Aorta (tissue), 5 donors: Measurements from ENCODE around the gene MACROD2. TPM values are rescaled to one million over a fixed set of nuclear protein-coding genes. Genes with fewer than 3 reads are reported as not detected.

ENCODE experiments used
- ATAC-seq: fragments of 200-7000 bp; cut with Tn5 transposase; one replicate; pipeline ENCODE4 v1.9.1; 2022; ENCODE audit warnings: moderate library complexity; ENCODE audit not compliant: low FRiP score
- DNase-seq, 2 donors: peaks; one replicate each; pipeline ENCODE4 v3.0.0-alpha.2; 2020
- H3K27ac ChIP-seq, 2 donors: one replicate each; pipeline ENCODE4 v1.5.1; 2013; ENCODE audit warnings: low read length in 2 of 2, mild to moderate bottlenecking in 2 of 2, moderate library complexity in 2 of 2, control low read depth in 1 of 2, inconsistent platforms in 1 of 2, low read depth in 1 of 2
- H3K27me3 ChIP-seq, 2 donors: one replicate each; pipeline ENCODE4 v1.6.1; 2013; ENCODE audit warnings: control low read depth in 1 of 2, low read length in 1 of 2, mild to moderate bottlenecking in 1 of 2, moderate library complexity in 1 of 2; ENCODE audit not compliant: insufficient read depth in 2 of 2, control insufficient read depth in 1 of 2
- H3K36me3 ChIP-seq, 2 donors: one replicate each; pipeline ENCODE4 v1.6.1; 2013; ENCODE audit warnings: control low read depth in 1 of 2, low read length in 1 of 2, mild to moderate bottlenecking in 1 of 2; ENCODE audit not compliant: insufficient read depth in 2 of 2, control insufficient read depth in 1 of 2
- H3K4me1 ChIP-seq, 2 donors: one replicate each; pipeline ENCODE4 v1.6.1; 2013; ENCODE audit warnings: low read length in 2 of 2, control low read depth in 1 of 2, mild to moderate bottlenecking in 1 of 2, moderate library complexity in 1 of 2; ENCODE audit not compliant: insufficient read depth in 2 of 2, control insufficient read depth in 1 of 2
- H3K4me3 ChIP-seq, 2 donors: one replicate each; pipeline ENCODE4 v1.5.1; 2013; ENCODE audit warnings: low read length in 2 of 2, control low read depth in 1 of 2, mild to moderate bottlenecking in 1 of 2
- H3K9me3 ChIP-seq: one replicate; pipeline ENCODE4 v1.6.1; 2013; ENCODE audit warnings: mild to moderate bottlenecking, low read length; ENCODE audit not compliant: control insufficient read depth
- WGBS, 2 donors: extraction: QIAGEN DNeasy Blood & Tissue Kit; methylation state at CpG; one replicate each; pipeline ENCODE4 v1.1.7; 2013; 5-methylcytosine and 5-hydroxymethylcytosine counted together
- intact Hi-C, 2 donors: fragments of 100-400 bp; cut with DNase I; formaldehyde crosslinking; loops; one replicate each; pipeline versions ENCODE4 v1.14.2 to v1.15.0; 2022
- polyA plus RNA-seq, 2 donors: library from polyadenylated mRNA; stranded (reverse); fragments of 200-250 nt; gene quantifications; one replicate each; pipeline ENCODE4 v1.2.3, GENCODE V29; 2013
- total RNA-seq, 2 donors: library from RNA; stranded (reverse); fragmentation: NEBNext Ultra II Directional; extraction: Animal tissue kit (Norgen Biotek cat#: 25700); gene quantifications; one replicate each; pipeline ENCODE4 v1.2.1, GENCODE V29; 2021
- donor health status: healthy with polysubstance abuse.
- donor health status: Bipolar disorder and iron deficiency.
- donor health status: DM: no; HTN: no; CAD: no.
- donor health status: DM: no; HTN: no; CAD: no.
- donor health status: DM: yes; HTN: yes; CAD: no.

MACROD2 gene
- total and polyA plus RNA-seq, 4 donors = 0.90 to 11.2 (median 4.8) TPM

- H3K4me3 ChIP-seq = no peak overlapping the region
- H3K9me3 ChIP-seq = peaks cover 2% of the 10 kb centered on the region
- peaks cover 0 to 3% of the 10 kb centered on the region in 2 donors for H3K4me1 ChIP-seq
- H3K36me3 ChIP-seq = no peaks in the 10 kb centered on the region
- H3K27me3 ChIP-seq = no peaks in the 10 kb centered on the region
- WGBS, 2 donors = 86 to 92% methylated on average over 3 of the region's 3 CpGs
- no peak overlapping the region for H3K27ac ChIP-seq
- ATAC-seq (no peak), DNase-seq (no peak)
- intact Hi-C loops = no loop called here
Measured at GRCh38 chr20:14065774-14066173, 70.5 kb downstream of the MACROD2 start.

- H3K4me3 ChIP-seq = no peak overlapping the region
- H3K4me1 ChIP-seq = peaks cover 0 to 3% of the 10 kb centered on the region in 2 donors
- H3K9me3 ChIP-seq = peaks cover 2% of the 10 kb centered on the region
- ATAC-seq = no peak
- H3K27ac ChIP-seq = no peak overlapping the region
- no peaks in the 10 kb centered on the region for H3K27me3 ChIP-seq
- intact Hi-C loops = no loop called here
- H3K36me3 ChIP-seq = no peaks in the 10 kb centered on the region
- no peak for DNase-seq
Measured at GRCh38 chr20:14067603-14068002, 72.3 kb downstream of the MACROD2 start.

- Histone ChIP-seq H3K4me3 (no peak overlapping the region), H3K27me3 (no peaks in the 10 kb centered on the region), H3K36me3 (no peaks in the 10 kb centered on the region), H3K4me1 (peaks cover 0 to 3% of the 10 kb centered on the region in 2 donors), H3K9me3 (peaks cover 2% of the 10 kb centered on the region), H3K27ac (no peak overlapping the region)
- DNase-seq = no peak
- intact Hi-C loops = no loop called here
- WGBS, 2 donors = 84 to 90% methylated on average over 5 of the region's 5 CpGs
- ATAC-seq = no peak
Measured at GRCh38 chr20:14069796-14070195, 74.5 kb downstream of the MACROD2 start.

- intact Hi-C loops = no loop called here
- Histone ChIP-seq H3K9me3 (no peaks in the 10 kb centered on the region), H3K36me3 (no peaks in the 10 kb centered on the region), H3K4me1 (no peaks in the 10 kb centered on the region), H3K27me3 (no peaks in the 10 kb centered on the region), H3K27ac (no peak overlapping the region), H3K4me3 (no peak overlapping the region)
- ATAC-seq = no peak
- DNase-seq = no peak
- WGBS, 2 donors = 48 to 53% methylated on average over 1 of the region's 1 CpG
Measured at GRCh38 chr20:14093652-14094051, 98.3 kb downstream of the MACROD2 start.

- ATAC-seq (no peak), DNase-seq (no peak)
- no peaks in the 10 kb centered on the region for H3K9me3 ChIP-seq
- no peaks in the 10 kb centered on the region for H3K36me3 ChIP-seq
- no peaks in the 10 kb centered on the region for H3K27me3 ChIP-seq
- intact Hi-C loops = no loop called here
- H3K4me3 ChIP-seq = no peak overlapping the region
- no peak overlapping the region for H3K27ac ChIP-seq
- H3K4me1 ChIP-seq = no peaks in the 10 kb centered on the region
- WGBS, 2 donors = 18 to 37% methylated on average over 1 of the region's 1 CpG
Measured at GRCh38 chr20:14098261-14098660, 102.9 kb downstream of the MACROD2 start.

- 75 to 76% methylated on average over 3 of the region's 3 CpGs for WGBS, 2 donors
- H3K27me3 ChIP-seq = no peaks in the 10 kb centered on the region
Measured at GRCh38 chr20:14113416-14113815, 118.1 kb downstream of the MACROD2 start.

GRCh38 chr20:14114065-14114704, 118.9 kb downstream of the MACROD2 start:
- intact Hi-C loops = no loop called here
- Histone ChIP-seq H3K36me3 (no peaks in the 10 kb centered on the region), H3K4me3 (no peak overlapping the region), H3K27ac (no peak overlapping the region), H3K4me1 (no peaks in the 10 kb centered on the region), H3K9me3 (no peaks in the 10 kb centered on the region), H3K27me3 (no peaks in the 10 kb centered on the region)
- ATAC-seq (no peak), DNase-seq (no peak)
- WGBS, 2 donors = 67 to 70% methylated on average over 3 of the region's 3 CpGs

More at GRCh38 chr20:14113416-14113815, 118.1 kb downstream of the MACROD2 start:
- Histone ChIP-seq H3K36me3 (no peaks in the 10 kb centered on the region), H3K9me3 (no peaks in the 10 kb centered on the region), H3K27ac (no peak overlapping the region), H3K4me1 (no peaks in the 10 kb centered on the region), H3K4me3 (no peak overlapping the region)
- DNase-seq (no peak), ATAC-seq (no peak)
- intact Hi-C loops = no loop called here

- DNase-seq (no peak), ATAC-seq (no peak)
- H3K36me3 ChIP-seq = no peaks in the 10 kb centered on the region
- H3K4me3 ChIP-seq = no peak overlapping the region
- 92 to 94% methylated on average over 6 of the region's 6 CpGs for WGBS, 2 donors
- no peaks in the 10 kb centered on the region for H3K27me3 ChIP-seq
- intact Hi-C loops = no loop called here
- H3K4me1 ChIP-seq = no peaks in the 10 kb centered on the region
- no peak overlapping the region for H3K27ac ChIP-seq
- H3K9me3 ChIP-seq = no peaks in the 10 kb centered on the region
Measured at GRCh38 chr20:14116037-14116436, 120.7 kb downstream of the MACROD2 start.

- Histone ChIP-seq H3K27me3 (no peaks in the 10 kb centered on the region), H3K36me3 (no peaks in the 10 kb centered on the region), H3K4me3 (no peak overlapping the region), H3K27ac (no peak overlapping the region), H3K4me1 (no peaks in the 10 kb centered on the region), H3K9me3 (no peaks in the 10 kb centered on the region)
- ATAC-seq (no peak), DNase-seq (no peak)
- 56 to 67% methylated on average over 2 of the region's 2 CpGs for WGBS, 2 donors
- intact Hi-C loops = no loop called here
Measured at GRCh38 chr20:14117768-14118167, 122.5 kb downstream of the MACROD2 start.
